H9 (cell line): ENCODE results near the gene TFIP11. TPM values are rescaled to one million over a fixed set of nuclear protein-coding genes. Genes with fewer than 3 reads are reported as not detected.

ENCODE experiments used
- DNase-seq: peaks from one replicate; pipeline ENCODE4 v3.0.0-alpha.2; 2017
- H2AFZ ChIP-seq: one replicate; pipeline ENCODE4 v1.6.1; 2013; ENCODE audit warnings: mild to moderate bottlenecking, low read length, control low read depth, moderate library complexity
- H2AK5ac ChIP-seq: 2 replicates; pipeline ENCODE4 v1.6.1; 2013; ENCODE audit warnings: low read length, control low read depth, mixed read lengths; ENCODE audit not compliant: insufficient read length
- H2BK120ac ChIP-seq: one replicate; pipeline ENCODE4 v1.6.1; 2013; ENCODE audit warnings: low read depth, mild to moderate bottlenecking, low read length, control low read depth, inconsistent platforms; ENCODE audit not compliant: poor library complexity, severe bottlenecking
- H2BK12ac ChIP-seq: 2 replicates; pipeline ENCODE4 v1.6.1; 2013; ENCODE audit warnings: low read length, control low read depth, mixed read lengths, low read depth; ENCODE audit not compliant: insufficient read length
- H2BK15ac ChIP-seq: 2 replicates; pipeline ENCODE4 v1.6.1; 2013; ENCODE audit warnings: low read depth, low read length, control low read depth
- H2BK20ac ChIP-seq: one replicate; pipeline ENCODE4 v1.6.1; 2013; ENCODE audit warnings: low read depth, mild to moderate bottlenecking, low read length, control low read depth, inconsistent platforms; ENCODE audit not compliant: poor library complexity, severe bottlenecking
- H2BK5ac ChIP-seq: 2 replicates; pipeline ENCODE4 v1.6.1; 2013; ENCODE audit warnings: low read length, control low read depth, mixed read lengths; ENCODE audit not compliant: insufficient read length
- H3K14ac ChIP-seq: 2 replicates; pipeline ENCODE4 v1.6.1; 2013; ENCODE audit warnings: low read length, control low read depth; ENCODE audit not compliant: insufficient read depth
- H3K18ac ChIP-seq: 2 replicates; pipeline ENCODE4 v1.6.1; 2013; ENCODE audit warnings: low read depth, mild to moderate bottlenecking, mixed read lengths, low read length, control low read depth; ENCODE audit not compliant: insufficient read length
- H3K23ac ChIP-seq: 2 replicates; pipeline ENCODE4 v1.6.1; 2013; ENCODE audit warnings: low read length, control low read depth, mixed read lengths, low read depth; ENCODE audit not compliant: insufficient read length
- H3K23me2 ChIP-seq: 2 replicates; pipeline ENCODE4 v1.6.1; 2013; ENCODE audit warnings: low read depth, mild to moderate bottlenecking, mixed read lengths, low read length, control low read depth; ENCODE audit not compliant: insufficient read length, poor library complexity, severe bottlenecking
- H3K27ac ChIP-seq: 2 replicates; pipeline ENCODE4 v1.5.1; 2013; ENCODE audit warnings: low read length, control low read depth, mixed read lengths, low read depth; ENCODE audit not compliant: insufficient read length
- H3K27me3 ChIP-seq: 2 replicates; pipeline ENCODE4 v1.6.1; 2013; ENCODE audit warnings: low read length, control low read depth, inconsistent platforms; ENCODE audit not compliant: insufficient read depth
- H3K4ac ChIP-seq: 2 replicates; pipeline ENCODE4 v1.6.1; 2013; ENCODE audit warnings: low read depth, mild to moderate bottlenecking, control low read depth, inconsistent platforms, low read length, moderate library complexity
- H3K4me1 ChIP-seq: 2 replicates; pipeline ENCODE4 v1.6.1; 2013; ENCODE audit warnings: low read length, control low read depth, inconsistent platforms; ENCODE audit not compliant: insufficient read depth
- H3K4me2 ChIP-seq: 2 replicates; pipeline ENCODE4 v1.6.1; 2013; ENCODE audit warnings: low read length, control low read depth, mixed read lengths; ENCODE audit not compliant: insufficient read length, insufficient read depth
- H3K56ac ChIP-seq: 2 replicates; pipeline ENCODE4 v1.6.1; 2013; ENCODE audit warnings: low read depth, mild to moderate bottlenecking, mixed read lengths, low read length, control low read depth; ENCODE audit not compliant: insufficient read length
- H3K79me1 ChIP-seq: 2 replicates; pipeline ENCODE4 v1.6.1; 2013; ENCODE audit warnings: low read depth, mild to moderate bottlenecking, moderate library complexity, low read length, control low read depth, inconsistent platforms; ENCODE audit not compliant: insufficient read depth, poor library complexity, severe bottlenecking
- H3K79me2 ChIP-seq: 2 replicates; pipeline ENCODE4 v1.6.1; 2013; ENCODE audit warnings: low read length, control low read depth, inconsistent platforms; ENCODE audit not compliant: insufficient read depth
- H3K9ac ChIP-seq: 2 replicates; pipeline ENCODE4 v1.6.1; 2013; ENCODE audit warnings: low read length, control low read depth, mixed read lengths; ENCODE audit not compliant: insufficient read length; ENCODE audit errors: extremely low read depth
- H3K9me3 ChIP-seq: one replicate; pipeline ENCODE4 v1.6.1; 2013; ENCODE audit warnings: low read depth, low read length, inconsistent platforms; ENCODE audit not compliant: control insufficient read depth
- H3T11ph ChIP-seq: one replicate; pipeline ENCODE4 v1.6.1; 2013; ENCODE audit warnings: mild to moderate bottlenecking, low read length, control low read depth, inconsistent platforms
- H4K20me1 ChIP-seq: one replicate; pipeline ENCODE4 v1.6.1; 2013; ENCODE audit not compliant: control insufficient read depth, insufficient read length, insufficient read depth
- H4K5ac ChIP-seq: 2 replicates; pipeline ENCODE4 v1.6.1; 2013; ENCODE audit warnings: low read depth, mild to moderate bottlenecking, mixed read lengths, low read length, control low read depth; ENCODE audit not compliant: insufficient read length
- H4K8ac ChIP-seq: replicated peaks from 2 replicates; pipeline ENCODE4 v1.6.1; 2013; ENCODE audit warnings: low read length, control low read depth, mixed read lengths, low read depth; ENCODE audit not compliant: insufficient read length
- H4K91ac ChIP-seq: 2 replicates; pipeline ENCODE4 v1.6.1; 2013; ENCODE audit warnings: low read depth, mild to moderate bottlenecking, moderate library complexity, mixed read lengths, low read length, control low read depth; ENCODE audit not compliant: insufficient read length
- H3K27ac Mint-ChIP-seq, 3 experiments: 2 replicates in 2 of 3; 3 replicates in 1 of 3; pipeline ENCODE4 v1.8.0; 2020 to 2021; ENCODE audit warnings: mixed read lengths in 3 of 3, mild to moderate bottlenecking in 1 of 3, moderate library complexity in 1 of 3
- H3K27me3 Mint-ChIP-seq: 2 replicates; pipeline ENCODE4 v1.8.0; 2021; ENCODE audit warnings: low read depth, mild to moderate bottlenecking, moderate library complexity, mixed read lengths
- H3K36me3 Mint-ChIP-seq, 3 experiments: 2 replicates in 2 of 3; 3 replicates in 1 of 3; pipeline ENCODE4 v1.8.0; 2020 to 2021; ENCODE audit warnings: low read depth in 3 of 3, mixed read lengths in 3 of 3; ENCODE audit not compliant: insufficient read depth in 1 of 3
- H3K4me1 Mint-ChIP-seq, 2 experiments: 2 replicates each; pipeline ENCODE4 v1.8.0; 2020; ENCODE audit warnings: mixed read lengths in 2 of 2
- H3K4me3 Mint-ChIP-seq, 2 experiments: 2 replicates in 1 of 2; 3 replicates in 1 of 2; pipeline ENCODE4 v1.8.0; 2020 to 2021; ENCODE audit warnings: mild to moderate bottlenecking in 2 of 2, mixed read lengths in 2 of 2, moderate library complexity in 1 of 2
- H3K9me3 Mint-ChIP-seq, 2 experiments: 2 replicates in 1 of 2; 3 replicates in 1 of 2; pipeline ENCODE4 v1.8.0; 2020; ENCODE audit warnings: mild to moderate bottlenecking in 2 of 2, mixed read lengths in 2 of 2, moderate library complexity in 1 of 2
- CTCF ChIP-seq: fragments of 200-600 bp; sonication (generic); conservative IDR thresholded peaks from 3 replicates; pipeline ENCODE4 v1.8.0; 2021; ENCODE audit warnings: antibody characterized with exemption, mild to moderate bottlenecking
- WGBS: extraction: QIAGEN DNeasy Blood & Tissue Kit; methylation state at CpG from one replicate; pipeline ENCODE4 v1.1.7; 2013; ENCODE audit warnings: missing lambda C conversion rate, low lambda C conversion rate, mixed read lengths; ENCODE audit not compliant: insufficient read length; ENCODE audit errors: extremely low coverage; 5-methylcytosine and 5-hydroxymethylcytosine counted together
- total RNA-seq: library from RNA; stranded (reverse); gene quantifications from 2 replicates; pipeline ENCODE4 v1.2.1, GENCODE V29; 2021

The TFIP11 gene
- total RNA-seq, 1 experiment from 2014 or later = 36.4 TPM

- peak overlapping the region in 1 of 3 experiments; percentile 72; a peak in 2 of 7 replicates for H3K27ac Mint-ChIP-seq
These were observed 23.3 kb upstream of the TFIP11 start for GRCh38 chr22:26535603-26535908.

More at GRCh38 chr22:26535603-26535908, 23.3 kb upstream of the TFIP11 start:
- H3K14ac ChIP-seq = no peak overlapping the region
- H3K23me2 ChIP-seq = no peaks in the 10 kb centered on the region
- no peak overlapping the region for H4K8ac ChIP-seq
- no peak overlapping the region for H2BK120ac ChIP-seq
- H3K18ac ChIP-seq = no peak overlapping the region
- H4K91ac ChIP-seq = no peak overlapping the region
- no CpG with 5 or more reads among the region's 3 CpGs for WGBS
- no peaks in the 10 kb centered on the region for H3K27me3 ChIP-seq
- H2BK20ac ChIP-seq = no peak overlapping the region
- no peak overlapping the region for H3K23ac ChIP-seq
- no peak overlapping the region for H4K5ac ChIP-seq
- no peaks in the 10 kb centered on the region for H4K20me1 ChIP-seq
- H3K4me2 ChIP-seq = no peak overlapping the region
- H3K9me3 ChIP-seq = no peaks in the 10 kb centered on the region
- H3T11ph ChIP-seq = no peak overlapping the region
- Mint-ChIP-seq H3K27me3 (no peaks in the 10 kb centered on the region), H3K4me3 (no peak overlapping the region), H3K4me1 (no peaks in the 10 kb centered on the region), H3K36me3 (peaks cover 39 to 74% (median 57%) of the 10 kb centered on the region in 3 experiments), H3K9me3 (no peaks in the 10 kb centered on the region)
- peaks cover under 1% of the 10 kb centered on the region; the same call in 1 of the 2 replicates for H3K79me2 ChIP-seq
- H3K4me1 ChIP-seq = no peaks in the 10 kb centered on the region
- no peak overlapping the region for H3K56ac ChIP-seq
- no peak for TF ChIP-seq CTCF
- no peak overlapping the region for H2BK5ac ChIP-seq
- no peak overlapping the region for H2BK15ac ChIP-seq
- no peak overlapping the region for H3K9ac ChIP-seq
- no peak overlapping the region for H2BK12ac ChIP-seq
- no peak overlapping the region for H3K27ac ChIP-seq
- no peak overlapping the region for H2AFZ ChIP-seq
- peaks cover 3% of the 10 kb centered on the region for H3K79me1 ChIP-seq
- no peak for DNase-seq
- H3K4ac ChIP-seq = no peak overlapping the region
- H2AK5ac ChIP-seq = no peak overlapping the region
